ENCODE data around the gene INTS14. TPM values are rescaled to one million over a fixed set of nuclear protein-coding genes. Genes with fewer than 3 reads are reported as not detected.

INTS14 gene
- total RNA-seq, 1 donor from 2014 or later, result 54.2 TPM

DNA sequence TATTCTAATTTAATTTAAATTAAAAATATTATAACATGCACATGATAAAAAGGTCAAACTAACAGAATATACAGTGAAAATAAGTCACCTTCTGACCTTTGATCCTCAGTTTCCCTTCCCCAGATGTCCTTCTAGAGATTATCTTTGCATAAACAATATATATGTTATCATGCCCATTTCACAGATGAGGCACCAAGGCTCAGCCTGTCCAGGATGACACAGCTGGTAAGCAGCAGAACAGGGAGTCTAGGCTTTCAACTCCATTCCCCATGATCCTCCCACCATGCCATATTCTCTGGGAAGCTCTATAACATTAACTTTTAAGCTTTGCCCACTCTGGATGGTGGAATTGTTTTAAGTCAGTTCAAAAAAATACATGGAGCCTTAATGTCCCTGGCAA is 12.2 kb upstream of the INTS14 start:
- H2AFZ ChIP-seq (replicated peaks), result no peak overlapping the region
- H3K9me3 ChIP-seq (ENCODE audit: low read depth), result no peaks in the 10 kb centered on the region
- Mint-ChIP-seq H3K36me3 (peaks cover 5% of the 10 kb centered on the region), H3K27me3 (ENCODE audit: insufficient read depth, low read depth) (no peaks in the 10 kb centered on the region), H3K4me1 (no peaks in the 10 kb centered on the region), H3K4me3 (no peak overlapping the region), H3K27ac (no peak overlapping the region), H3K9me3 (no peaks in the 10 kb centered on the region)
- no peak for DNase-seq (ENCODE audit: low spot score)
- no peak overlapping the region for H3K4me2 ChIP-seq
- H3K4me3 ChIP-seq, result no peak overlapping the region
- no peaks in the 10 kb centered on the region for H3K36me3 ChIP-seq
- TF ChIP-seq EZH2 (IDR thresholded peaks at IDR 0.05), result no peak
- no peak for TF ChIP-seq EZH2phosphoT487 (IDR thresholded peaks at IDR 0.05)
- TF ChIP-seq, protein P1, sequence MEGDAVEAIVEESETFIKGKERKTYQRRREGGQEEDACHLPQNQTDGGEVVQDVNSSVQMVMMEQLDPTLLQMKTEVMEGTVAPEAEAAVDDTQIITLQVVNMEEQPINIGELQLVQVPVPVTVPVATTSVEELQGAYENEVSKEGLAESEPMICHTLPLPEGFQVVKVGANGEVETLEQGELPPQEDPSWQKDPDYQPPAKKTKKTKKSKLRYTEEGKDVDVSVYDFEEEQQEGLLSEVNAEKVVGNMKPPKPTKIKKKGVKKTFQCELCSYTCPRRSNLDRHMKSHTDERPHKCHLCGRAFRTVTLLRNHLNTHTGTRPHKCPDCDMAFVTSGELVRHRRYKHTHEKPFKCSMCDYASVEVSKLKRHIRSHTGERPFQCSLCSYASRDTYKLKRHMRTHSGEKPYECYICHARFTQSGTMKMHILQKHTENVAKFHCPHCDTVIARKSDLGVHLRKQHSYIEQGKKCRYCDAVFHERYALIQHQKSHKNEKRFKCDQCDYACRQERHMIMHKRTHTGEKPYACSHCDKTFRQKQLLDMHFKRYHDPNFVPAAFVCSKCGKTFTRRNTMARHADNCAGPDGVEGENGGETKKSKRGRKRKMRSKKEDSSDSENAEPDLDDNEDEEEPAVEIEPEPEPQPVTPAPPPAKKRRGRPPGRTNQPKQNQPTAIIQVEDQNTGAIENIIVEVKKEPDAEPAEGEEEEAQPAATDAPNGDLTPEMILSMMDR (IDR thresholded peaks at IDR 0.05), result no peak
- H3K9ac ChIP-seq, result no peak overlapping the region
- H3K4me1 ChIP-seq, result no peaks in the 10 kb centered on the region
- no peaks in the 10 kb centered on the region for H3F3A ChIP-seq (ENCODE audit: low read depth)
- H4K20me1 ChIP-seq (ENCODE audit: low read depth), result no peaks in the 10 kb centered on the region
- H3K79me2 ChIP-seq (ENCODE audit: low read depth), result no peaks in the 10 kb centered on the region
- H3K27ac ChIP-seq, result no peak overlapping the region
- H3K27me3 ChIP-seq, result no peaks in the 10 kb centered on the region

DNA sequence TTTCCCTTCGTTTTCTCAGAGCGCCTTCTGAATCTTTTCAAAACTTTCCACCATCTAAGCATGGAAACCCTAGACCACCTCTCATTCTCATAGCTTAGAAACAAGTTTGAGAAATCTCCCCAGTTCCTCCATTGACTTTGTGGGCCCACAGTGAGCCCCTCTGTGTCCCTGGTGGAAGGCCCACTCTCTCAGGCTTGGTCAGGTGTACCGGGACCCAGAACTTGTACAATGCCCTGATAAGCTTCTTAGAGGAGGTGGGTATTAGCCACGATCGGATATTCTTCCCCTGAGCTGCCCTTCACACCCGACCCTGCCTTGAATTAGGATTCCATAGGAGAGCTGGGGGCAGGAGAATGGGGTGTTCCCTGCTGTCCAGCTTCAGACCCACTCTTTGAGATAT is 10.7 kb upstream of the INTS14 start, which contains the start of gene SLC24A1:
TSS of gene SLC24A1 (plus strand) at position 301 of the 400 bp plus-strand sequence. CDS start 2,143 bp downstream, outside the sequence.
- H3K4me1 Mint-ChIP-seq, result no peaks in the 10 kb centered on the region
- Histone ChIP-seq H3K4me2 (no peak within 1 kb of the TSS), H3K27me3 (no peaks in the 10 kb centered on the region), H3K4me3 (no peak within 1 kb of the TSS), H3K36me3 (no peaks in the 10 kb centered on the region), H3K79me2 (ENCODE audit: low read depth) (no peaks in the 10 kb centered on the region), H3K27ac (no peak within 1 kb of the TSS), H3K4me1 (no peaks in the 10 kb centered on the region), H4K20me1 (ENCODE audit: low read depth) (no peaks in the 10 kb centered on the region), H3K9ac (no peak within 1 kb of the TSS), H2AFZ (replicated peaks) (no peak within 1 kb of the TSS), H3K9me3 (ENCODE audit: low read depth) (no peaks in the 10 kb centered on the region), H3F3A (ENCODE audit: low read depth) (no peaks in the 10 kb centered on the region)
- no peak within 1 kb of the TSS for H3K4me3 Mint-ChIP-seq
- DNase-seq (ENCODE audit: low spot score), result no peak
- no peaks in the 10 kb centered on the region for H3K27me3 Mint-ChIP-seq (ENCODE audit: insufficient read depth, low read depth)
- no peak within 1 kb of the TSS for H3K27ac Mint-ChIP-seq
- TF ChIP-seq, protein P1 (IDR thresholded peaks at IDR 0.05), result no peak
- TF ChIP-seq EZH2phosphoT487 (IDR thresholded peaks at IDR 0.05) (no peak), EZH2 (IDR thresholded peaks at IDR 0.05) (no peak)
- peaks cover 5% of the 10 kb centered on the region for H3K36me3 Mint-ChIP-seq
- H3K9me3 Mint-ChIP-seq, result no peaks in the 10 kb centered on the region

DNA sequence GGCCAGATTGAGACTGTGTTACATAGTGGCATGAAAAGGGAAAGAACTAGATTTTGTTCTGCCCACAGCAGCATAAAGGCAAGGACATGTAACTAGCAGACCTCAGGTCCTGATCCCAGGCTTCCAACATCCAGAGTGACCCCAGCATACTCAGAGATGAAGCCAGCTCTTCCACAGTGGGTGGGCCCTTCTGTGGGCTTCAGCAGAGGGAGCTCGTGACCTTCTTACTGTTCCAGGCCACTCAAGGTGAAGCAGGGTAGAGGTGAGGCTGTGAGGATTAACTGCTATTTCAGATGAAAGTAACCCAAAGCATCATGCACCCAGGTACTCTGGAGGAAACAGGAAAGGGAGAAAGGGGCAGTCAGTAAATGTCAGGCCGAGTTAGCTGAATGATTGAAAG is 9.9 kb upstream of the INTS14 start:
- no peak for DNase-seq (ENCODE audit: low spot score)
- Histone ChIP-seq H3K9me3 (ENCODE audit: low read depth) (no peaks in the 10 kb centered on the region), H3K79me2 (ENCODE audit: low read depth) (no peaks in the 10 kb centered on the region), H3K27ac (no peak overlapping the region), H3K9ac (no peak overlapping the region), H3K4me3 (no peak overlapping the region), H3K4me2 (no peak overlapping the region), H2AFZ (replicated peaks) (no peak overlapping the region), H3K27me3 (no peaks in the 10 kb centered on the region), H4K20me1 (ENCODE audit: low read depth) (no peaks in the 10 kb centered on the region), H3F3A (ENCODE audit: low read depth) (no peaks in the 10 kb centered on the region), H3K4me1 (no peaks in the 10 kb centered on the region), H3K36me3 (no peaks in the 10 kb centered on the region)
- Mint-ChIP-seq H3K4me3 (no peak overlapping the region), H3K9me3 (no peaks in the 10 kb centered on the region), H3K36me3 (peaks cover 5% of the 10 kb centered on the region), H3K4me1 (no peaks in the 10 kb centered on the region), H3K27me3 (ENCODE audit: insufficient read depth, low read depth) (no peaks in the 10 kb centered on the region), H3K27ac (no peak overlapping the region)
- TF ChIP-seq EZH2 (IDR thresholded peaks at IDR 0.05), result no peak
- TF ChIP-seq, protein P1 (IDR thresholded peaks at IDR 0.05), result no peak
- TF ChIP-seq EZH2phosphoT487 (IDR thresholded peaks at IDR 0.05), result no peak
